ENCODE data around the gene PGAM1. TPM values are rescaled to one million over a fixed set of nuclear protein-coding genes. Genes with fewer than 3 reads are reported as not detected.

Gene PGAM1
- total RNA-seq, 2 experiments from 2014 or later: 289 to 467 TPM

DNA sequence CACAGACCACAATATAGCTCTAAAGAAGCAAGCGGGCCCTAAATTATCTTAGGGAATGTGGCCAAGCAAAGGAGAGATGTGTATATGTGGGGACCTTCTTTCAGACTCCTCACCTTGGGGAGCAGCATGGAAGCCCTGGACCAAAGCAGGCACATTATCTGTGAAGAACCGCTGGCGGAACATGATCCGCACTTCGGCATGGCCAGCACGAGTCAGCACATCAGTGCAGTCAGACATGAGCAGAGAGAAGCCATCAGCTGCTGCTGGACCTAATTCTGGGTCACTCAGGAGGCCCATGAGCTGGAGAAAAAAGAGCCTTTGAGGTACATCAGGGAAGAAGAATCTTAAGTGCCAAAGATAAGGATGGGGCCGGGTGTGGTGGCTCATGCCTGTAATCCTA, 33.9 kb downstream of the PGAM1 start:
- no peak overlapping the region for H2AFZ ChIP-seq (ENCODE audit: low read length)
- H3K36me3 ChIP-seq (ENCODE audit: insufficient read depth, low read length): peaks cover 100% of the 10 kb centered on the region
- no TSS peak for BruUV-seq (replicated peaks)
- H3K79me2 ChIP-seq (ENCODE audit: insufficient read depth, low read depth, low read length): no peaks in the 10 kb centered on the region
- no peaks in the 10 kb centered on the region for H3K4me1 ChIP-seq (ENCODE audit: insufficient read depth, low read length, poor library complexity, severe bottlenecking)
- no peak overlapping the region for H3K27ac ChIP-seq (ENCODE audit: low read depth, low read length, poor library complexity, severe bottlenecking)
- no peak for TF ChIP-seq EZH2phosphoT487 (IDR thresholded peaks at IDR 0.05; ENCODE audit: borderline replicate concordance, low read depth, low read length)
- TF ChIP-seq, protein P1, sequence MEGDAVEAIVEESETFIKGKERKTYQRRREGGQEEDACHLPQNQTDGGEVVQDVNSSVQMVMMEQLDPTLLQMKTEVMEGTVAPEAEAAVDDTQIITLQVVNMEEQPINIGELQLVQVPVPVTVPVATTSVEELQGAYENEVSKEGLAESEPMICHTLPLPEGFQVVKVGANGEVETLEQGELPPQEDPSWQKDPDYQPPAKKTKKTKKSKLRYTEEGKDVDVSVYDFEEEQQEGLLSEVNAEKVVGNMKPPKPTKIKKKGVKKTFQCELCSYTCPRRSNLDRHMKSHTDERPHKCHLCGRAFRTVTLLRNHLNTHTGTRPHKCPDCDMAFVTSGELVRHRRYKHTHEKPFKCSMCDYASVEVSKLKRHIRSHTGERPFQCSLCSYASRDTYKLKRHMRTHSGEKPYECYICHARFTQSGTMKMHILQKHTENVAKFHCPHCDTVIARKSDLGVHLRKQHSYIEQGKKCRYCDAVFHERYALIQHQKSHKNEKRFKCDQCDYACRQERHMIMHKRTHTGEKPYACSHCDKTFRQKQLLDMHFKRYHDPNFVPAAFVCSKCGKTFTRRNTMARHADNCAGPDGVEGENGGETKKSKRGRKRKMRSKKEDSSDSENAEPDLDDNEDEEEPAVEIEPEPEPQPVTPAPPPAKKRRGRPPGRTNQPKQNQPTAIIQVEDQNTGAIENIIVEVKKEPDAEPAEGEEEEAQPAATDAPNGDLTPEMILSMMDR (conservative IDR thresholded peaks at IDR 0.05; ENCODE audit: low read length): no peak
- H3K9me3 ChIP-seq (ENCODE audit: low read length): no peaks in the 10 kb centered on the region
- no peaks in the 10 kb centered on the region for H4K20me1 ChIP-seq (ENCODE audit: insufficient read depth, low read length)
- H3K4me3 ChIP-seq (ENCODE audit: low read depth, low read length, poor library complexity, severe bottlenecking): no peak overlapping the region
- CTCF ChIA-PET (ENCODE audit: unreplicated experiment): no interaction called here
- no peak overlapping the region for H3K4me2 ChIP-seq (ENCODE audit: low read length)
- intact Hi-C loops (cut with micrococcal nuclease; ENCODE audit: unreplicated experiment): loop anchor here (5.0 kb wide), 1 partner anchor 37 kb away; the partner anchor contains the start of genes MMS19 and UBTD1
- POLR2A ChIA-PET: interaction anchor here (0.7 to 1.1 kb wide), 2 partner anchors 14 to 15 kb away, joined by 3 read pairs; no protein-coding TSS in a partner anchor
- H3K9me2 ChIP-seq (ENCODE audit: insufficient read depth, low read length): no peaks in the 10 kb centered on the region
- DNase-seq (ENCODE audit: low spot score): no peak

DNA sequence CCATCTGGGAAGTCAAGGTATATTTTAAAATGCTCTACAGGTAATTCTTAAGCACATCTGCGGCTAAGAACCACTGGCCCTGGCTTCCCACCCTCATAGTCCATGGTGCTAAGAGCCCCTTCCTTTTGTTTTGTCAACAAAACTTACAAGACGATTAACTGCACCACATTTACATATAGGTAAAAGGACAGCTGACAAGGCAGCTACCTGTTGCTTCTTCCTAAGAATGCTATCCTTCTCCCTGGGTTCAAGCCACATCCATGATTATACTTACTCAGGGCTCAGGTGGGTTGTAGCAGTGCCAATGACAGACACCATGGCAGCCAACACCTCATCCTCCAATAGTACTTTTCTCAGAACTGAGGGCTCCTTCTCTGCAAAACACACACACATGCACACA, 36.3 kb downstream of the PGAM1 start:
- peaks cover 98% of the 10 kb centered on the region for H3K36me3 ChIP-seq (ENCODE audit: insufficient read depth, low read length)

More for the DNA sequence above, 36.3 kb downstream of the PGAM1 start:
- no peaks in the 10 kb centered on the region for H3K9me2 ChIP-seq (ENCODE audit: insufficient read depth, low read length)
- ChIA-PET POLR2A (interaction anchor here (0.5 to 0.8 kb wide), 2 partner anchors 76 to 91 kb away, joined by 3 to 4 read pairs; no protein-coding TSS in a partner anchor), CTCF (ENCODE audit: unreplicated experiment) (no interaction called here)
- no TSS peak for BruUV-seq (replicated peaks)
- intact Hi-C loops (cut with micrococcal nuclease; ENCODE audit: unreplicated experiment): loop anchor here (5.0 kb wide), 1 partner anchor 35 kb away; the partner anchor contains the start of genes MMS19 and UBTD1
- DNase-seq (ENCODE audit: low spot score): no peak
- H3K4me3 ChIP-seq (ENCODE audit: low read depth, low read length, poor library complexity, severe bottlenecking): no peak overlapping the region
- no peak overlapping the region for H2AFZ ChIP-seq (ENCODE audit: low read length)
- no peaks in the 10 kb centered on the region for H3K4me1 ChIP-seq (ENCODE audit: insufficient read depth, low read length, poor library complexity, severe bottlenecking)
- no peak overlapping the region for H3K4me2 ChIP-seq (ENCODE audit: low read length)
- H3K9me3 ChIP-seq (ENCODE audit: low read length): no peaks in the 10 kb centered on the region
- H3K27ac ChIP-seq (ENCODE audit: low read depth, low read length, poor library complexity, severe bottlenecking): no peak overlapping the region
- H3K79me2 ChIP-seq (ENCODE audit: insufficient read depth, low read depth, low read length): no peaks in the 10 kb centered on the region
- H4K20me1 ChIP-seq (ENCODE audit: insufficient read depth, low read length): no peaks in the 10 kb centered on the region
- no peak for TF ChIP-seq EZH2phosphoT487 (IDR thresholded peaks at IDR 0.05; ENCODE audit: borderline replicate concordance, low read depth, low read length)
- TF ChIP-seq, protein P1 (conservative IDR thresholded peaks at IDR 0.05; ENCODE audit: low read length): no peak

Measured in OCI-LY7 (cell line).